PFSK-1 (cell line): ENCODE results near the gene CD33.

Source experiments
- FOXP2 ChIP-seq: optimal IDR thresholded peaks from 2 replicates; pipeline ENCODE3; 2011; ENCODE audit warnings: borderline replicate concordance, control low read depth, inconsistent platforms; ENCODE audit not compliant: insufficient read depth; ENCODE audit errors: extremely low read length, extremely low read depth
- POLR2AphosphoS5 ChIP-seq: IDR thresholded peaks from 2 replicates; pipeline ENCODE4 v1.6.1; 2012; ENCODE audit warnings: low read depth, mild to moderate bottlenecking, control low read depth, low read length, moderate library complexity
- SIN3A ChIP-seq: IDR thresholded peaks from 2 replicates; pipeline ENCODE4 v1.6.1; 2012; ENCODE audit warnings: mild to moderate bottlenecking, low read length, moderate library complexity, borderline replicate concordance; ENCODE audit not compliant: insufficient read depth
- TAF1 ChIP-seq: IDR thresholded peaks from 2 replicates; pipeline ENCODE4 v1.6.1; 2012; ENCODE audit warnings: low read length, control low read depth, borderline replicate concordance; ENCODE audit not compliant: insufficient read depth
- TF ChIP-seq, protein P1 (sequence below), 2 experiments: IDR thresholded peaks; 2 replicates each; pipeline versions ENCODE4 v1.6.1 to v1.8.0; 2011 to 2012; ENCODE audit warnings: low read depth in 2 of 2, low read length in 2 of 2, control low read depth in 1 of 2, inconsistent platforms in 1 of 2, mild to moderate bottlenecking in 1 of 2, moderate library complexity in 1 of 2; ENCODE audit not compliant: insufficient read depth in 1 of 2

CD33 gene

DNA sequence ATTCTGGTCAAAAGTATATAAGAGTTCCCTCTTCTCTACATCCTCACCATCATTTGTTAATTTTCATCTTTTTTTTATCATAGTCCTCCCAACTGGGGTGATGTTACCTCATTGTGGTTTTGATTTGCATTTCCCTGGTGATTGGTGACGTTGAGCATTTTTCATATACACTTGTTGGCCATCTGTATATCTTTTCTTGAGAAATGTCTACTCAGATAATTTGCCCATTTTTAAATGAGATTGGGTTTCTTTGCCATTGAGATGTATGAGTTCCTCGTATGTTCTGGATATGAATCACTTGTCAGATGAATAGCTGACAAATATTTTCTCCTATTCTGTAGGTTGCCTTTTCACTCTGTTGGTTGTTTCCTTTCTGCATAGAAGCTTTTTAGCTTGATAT is 2.4 kb downstream of the CD33 start:
- no peak for TF ChIP-seq SIN3A
- TF ChIP-seq, protein P1, sequence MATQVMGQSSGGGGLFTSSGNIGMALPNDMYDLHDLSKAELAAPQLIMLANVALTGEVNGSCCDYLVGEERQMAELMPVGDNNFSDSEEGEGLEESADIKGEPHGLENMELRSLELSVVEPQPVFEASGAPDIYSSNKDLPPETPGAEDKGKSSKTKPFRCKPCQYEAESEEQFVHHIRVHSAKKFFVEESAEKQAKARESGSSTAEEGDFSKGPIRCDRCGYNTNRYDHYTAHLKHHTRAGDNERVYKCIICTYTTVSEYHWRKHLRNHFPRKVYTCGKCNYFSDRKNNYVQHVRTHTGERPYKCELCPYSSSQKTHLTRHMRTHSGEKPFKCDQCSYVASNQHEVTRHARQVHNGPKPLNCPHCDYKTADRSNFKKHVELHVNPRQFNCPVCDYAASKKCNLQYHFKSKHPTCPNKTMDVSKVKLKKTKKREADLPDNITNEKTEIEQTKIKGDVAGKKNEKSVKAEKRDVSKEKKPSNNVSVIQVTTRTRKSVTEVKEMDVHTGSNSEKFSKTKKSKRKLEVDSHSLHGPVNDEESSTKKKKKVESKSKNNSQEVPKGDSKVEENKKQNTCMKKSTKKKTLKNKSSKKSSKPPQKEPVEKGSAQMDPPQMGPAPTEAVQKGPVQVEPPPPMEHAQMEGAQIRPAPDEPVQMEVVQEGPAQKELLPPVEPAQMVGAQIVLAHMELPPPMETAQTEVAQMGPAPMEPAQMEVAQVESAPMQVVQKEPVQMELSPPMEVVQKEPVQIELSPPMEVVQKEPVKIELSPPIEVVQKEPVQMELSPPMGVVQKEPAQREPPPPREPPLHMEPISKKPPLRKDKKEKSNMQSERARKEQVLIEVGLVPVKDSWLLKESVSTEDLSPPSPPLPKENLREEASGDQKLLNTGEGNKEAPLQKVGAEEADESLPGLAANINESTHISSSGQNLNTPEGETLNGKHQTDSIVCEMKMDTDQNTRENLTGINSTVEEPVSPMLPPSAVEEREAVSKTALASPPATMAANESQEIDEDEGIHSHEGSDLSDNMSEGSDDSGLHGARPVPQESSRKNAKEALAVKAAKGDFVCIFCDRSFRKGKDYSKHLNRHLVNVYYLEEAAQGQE (IDR thresholded peaks at IDR 0.05; ENCODE audit: insufficient read depth in 1 of 2, low read depth in 2 of 2, low read length in 2 of 2), result no peak
- no peak for TF ChIP-seq POLR2AphosphoS5
- TF ChIP-seq TAF1, result no peak
- no peak for TF ChIP-seq FOXP2

DNA sequence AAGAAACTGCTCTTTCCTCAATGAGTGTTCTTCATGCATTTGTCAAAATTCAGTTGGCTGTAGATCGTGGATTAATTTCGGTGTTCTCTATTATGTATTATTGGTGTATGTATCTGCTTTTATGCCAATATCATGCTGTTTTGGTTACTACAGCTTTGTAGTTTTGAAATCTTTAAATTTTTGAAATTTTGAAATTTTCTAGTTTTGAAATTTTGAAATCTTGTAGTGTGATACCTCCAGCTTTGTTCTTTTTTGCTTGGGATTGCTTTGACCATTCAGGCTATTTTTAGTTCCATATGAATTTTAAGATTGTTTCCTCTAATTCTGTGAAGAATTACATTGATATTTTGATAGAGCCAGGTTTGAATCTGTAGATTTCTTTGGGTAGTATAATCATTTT is 3.1 kb downstream of the CD33 start:
- TF ChIP-seq POLR2AphosphoS5, result no peak

DNA sequence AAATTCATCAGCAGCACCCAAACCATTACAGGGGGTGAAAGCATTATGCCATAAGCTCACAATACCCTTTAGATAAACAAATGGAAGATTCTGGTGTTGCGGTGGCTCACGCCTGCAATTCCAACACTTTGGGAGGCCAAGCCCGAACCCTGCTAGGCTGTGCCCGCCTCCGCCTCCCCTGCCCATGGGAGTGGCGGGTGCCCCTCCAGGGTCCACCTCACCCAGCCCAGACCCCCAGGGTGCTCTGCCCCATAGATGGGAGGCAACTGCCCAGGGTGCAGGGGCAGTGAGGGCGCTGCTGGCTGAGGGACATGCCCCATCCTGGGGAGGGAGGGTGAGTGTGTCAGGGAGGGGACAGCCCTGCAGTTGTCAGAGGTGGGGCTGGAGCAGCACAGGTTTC is 16.0 kb downstream of the CD33 start:
- no peak for TF ChIP-seq POLR2AphosphoS5
- no peak for TF ChIP-seq SIN3A
- no peak for TF ChIP-seq FOXP2
- TF ChIP-seq, protein P1 (IDR thresholded peaks at IDR 0.05; ENCODE audit: insufficient read depth in 1 of 2, low read depth in 2 of 2, low read length in 2 of 2), result no peak
- no peak for TF ChIP-seq TAF1

DNA sequence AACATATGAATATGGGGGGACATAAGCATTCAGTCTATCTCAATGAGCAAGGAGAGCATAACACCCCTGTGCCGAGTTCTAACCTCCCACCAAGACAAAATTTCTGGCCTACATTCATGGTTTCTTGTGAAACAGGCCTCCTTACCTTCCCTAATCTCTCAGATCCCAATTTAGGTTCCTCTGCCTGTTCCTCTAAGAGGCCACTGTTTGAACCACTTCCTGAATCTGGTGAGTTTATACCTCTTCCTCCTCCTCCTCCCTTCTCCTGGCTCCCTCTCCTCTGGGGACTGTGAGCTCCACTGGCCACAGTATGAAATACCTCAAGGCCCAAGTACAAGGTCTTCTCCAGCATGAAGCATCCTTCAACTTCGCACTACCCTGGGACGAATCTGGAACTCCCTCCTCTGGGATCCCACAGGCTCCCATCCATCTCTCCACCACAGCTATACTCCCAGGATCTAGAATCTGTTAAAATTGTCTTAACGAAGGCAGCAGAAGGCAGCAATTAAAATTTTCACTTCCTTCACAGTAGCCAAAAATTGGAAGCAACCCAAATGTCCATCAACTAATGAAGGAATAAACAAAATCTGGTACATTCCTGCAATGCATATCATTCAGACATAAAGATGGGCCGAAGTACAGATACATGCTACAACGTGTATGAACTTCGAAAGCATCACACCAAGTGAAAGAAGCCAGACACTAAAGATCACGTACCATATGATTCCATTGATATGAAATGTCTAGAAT is 18.2 kb downstream of the CD33 start:
- no peak for TF ChIP-seq SIN3A
- TF ChIP-seq, protein P1 (IDR thresholded peaks at IDR 0.05; ENCODE audit: insufficient read depth in 1 of 2, low read depth in 2 of 2, low read length in 2 of 2), result no peak
- TF ChIP-seq TAF1, result no peak
- TF ChIP-seq FOXP2, result no peak
- no peak for TF ChIP-seq POLR2AphosphoS5

DNA sequence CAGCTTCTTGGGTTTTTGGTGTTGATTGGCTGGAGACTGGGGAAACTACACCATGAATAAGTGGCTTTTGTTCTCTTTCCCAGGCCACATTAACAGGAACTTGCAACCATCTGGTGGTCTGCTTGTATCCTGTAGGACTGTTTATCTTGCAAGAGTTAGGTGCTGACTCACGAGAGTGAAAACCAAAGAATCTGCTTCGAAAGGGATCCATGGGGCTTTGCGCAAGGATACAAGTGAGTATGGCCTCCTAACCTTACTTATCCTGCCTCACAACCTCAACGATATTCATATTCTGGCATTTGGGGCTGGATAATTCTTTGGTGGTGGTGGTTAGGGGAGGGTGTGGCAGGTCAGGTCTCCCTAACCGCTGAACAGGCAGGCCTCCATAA is 21.3 kb downstream of the CD33 start:
- no peak for TF ChIP-seq TAF1
- no peak for TF ChIP-seq POLR2AphosphoS5
- no peak for TF ChIP-seq FOXP2
- no peak for TF ChIP-seq SIN3A
- TF ChIP-seq, protein P1 (IDR thresholded peaks at IDR 0.05; ENCODE audit: insufficient read depth in 1 of 2, low read depth in 2 of 2, low read length in 2 of 2), result no peak
